ENCODE results near the gene UBE2E2. TPM values are rescaled to one million over a fixed set of nuclear protein-coding genes. Genes with fewer than 3 reads are reported as not detected.

UBE2E2 gene
- total RNA-seq, 1 experiment from 2014 or later = 38.6 TPM

- Mint-ChIP-seq H3K4me3 (no peak overlapping the region), H3K27me3 (ENCODE audit: low read depth) (no peaks in the 10 kb centered on the region), H3K27ac (no peak overlapping the region), H3K9me3 (no peaks in the 10 kb centered on the region), H3K4me1 (peaks cover 6 to 8% of the 10 kb centered on the region in 2 experiments; a peak in 3 of 4 replicates), H3K36me3 (ENCODE audit: insufficient read depth in 1 of 3, low read depth in 3 of 3) (no peaks in the 10 kb centered on the region)
- Histone ChIP-seq H2BK12ac (ENCODE audit: insufficient read length, low read depth, low read length) (no peak overlapping the region), H3K9me3 (ENCODE audit: control insufficient read depth, low read depth, low read length) (no peaks in the 10 kb centered on the region), H3T11ph (ENCODE audit: low read length) (no peak overlapping the region), H2BK15ac (ENCODE audit: low read depth, low read length) (no peak overlapping the region), H3K4me2 (ENCODE audit: insufficient read depth, insufficient read length, low read length) (no peak overlapping the region), H3K9ac (ENCODE audit: extremely low read depth, insufficient read length, low read length) (no peak overlapping the region), H3K56ac (ENCODE audit: insufficient read length, low read depth, low read length) (no peak overlapping the region), H3K4me1 (ENCODE audit: insufficient read depth, low read length) (no peaks in the 10 kb centered on the region), H3K27ac (ENCODE audit: insufficient read length, low read depth, low read length) (no peak overlapping the region), H2BK20ac (ENCODE audit: low read depth, low read length, poor library complexity, severe bottlenecking) (no peak overlapping the region), H3K23me2 (ENCODE audit: insufficient read length, low read depth, low read length, poor library complexity, severe bottlenecking) (no peaks in the 10 kb centered on the region), H3K18ac (ENCODE audit: insufficient read length, low read depth, low read length) (no peak overlapping the region), H3K79me2 (ENCODE audit: insufficient read depth, low read length) (no peaks in the 10 kb centered on the region), H4K91ac (ENCODE audit: insufficient read length, low read depth, low read length) (no peak overlapping the region), H3K4ac (ENCODE audit: low read depth, low read length) (no peak overlapping the region), H4K8ac (replicated peaks; ENCODE audit: insufficient read length, low read depth, low read length) (no peak overlapping the region), H4K5ac (ENCODE audit: insufficient read length, low read depth, low read length) (no peak overlapping the region), H4K20me1 (ENCODE audit: control insufficient read depth, insufficient read depth, insufficient read length) (no peaks in the 10 kb centered on the region), H2BK5ac (ENCODE audit: insufficient read length, low read length) (no peak overlapping the region), H3K27me3 (ENCODE audit: insufficient read depth, low read length) (no peaks in the 10 kb centered on the region), H3K23ac (ENCODE audit: insufficient read length, low read depth, low read length) (no peak overlapping the region), H2BK120ac (ENCODE audit: low read depth, low read length, poor library complexity, severe bottlenecking) (no peak overlapping the region), H2AK5ac (ENCODE audit: insufficient read length, low read length) (no peak overlapping the region), H2AFZ (ENCODE audit: low read length) (no peak overlapping the region), H3K79me1 (ENCODE audit: insufficient read depth, low read depth, low read length, poor library complexity, severe bottlenecking) (no peaks in the 10 kb centered on the region), H3K14ac (ENCODE audit: insufficient read depth, low read length) (no peak overlapping the region)
- WGBS (ENCODE audit: extremely low coverage, insufficient read length, low lambda C conversion rate) = no CpG with 5 or more reads among the region's 6 CpGs
- DNase-seq = no peak
- no peak for TF ChIP-seq CTCF (conservative IDR thresholded peaks at IDR 0.05)
These were observed 126.5 kb downstream of the UBE2E2 start for GRCh38 chr3:23329471-23330105.

Measured in H9 (cell line).